ENCODE data around the gene TRIM24. TPM values are rescaled to one million over a fixed set of nuclear protein-coding genes. Genes with fewer than 3 reads are reported as not detected.

The TRIM24 gene
- total and polyA plus RNA-seq, 12 donors = 7.7 to 26.2 (median 18.9) TPM

DNA sequence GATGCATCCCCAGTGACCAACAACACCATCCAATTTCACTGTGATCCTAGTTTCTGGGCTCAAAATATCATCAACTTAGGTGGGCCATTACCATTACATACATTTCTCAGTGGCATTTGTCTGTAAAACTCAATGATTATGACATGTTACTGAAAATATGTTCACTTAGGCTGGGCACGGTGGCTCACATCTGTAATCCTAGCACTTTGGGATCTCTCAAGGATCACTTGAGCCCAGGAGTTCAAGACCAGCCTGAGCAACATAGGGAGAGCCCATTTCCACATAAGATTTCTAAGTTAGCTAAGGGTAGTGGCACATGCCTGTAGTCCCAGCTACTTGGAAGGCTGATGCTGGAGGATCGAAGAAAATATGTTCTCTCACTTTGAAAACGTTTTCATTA, 91.0 kb downstream of the TRIM24 start:
- WGBS, 2 donors = 94 to 96% methylated on average over 3 of the region's 3 CpGs
- H3K4me3 ChIP-seq = no peak overlapping the region
- H3K27ac ChIP-seq = no peak overlapping the region
- intact Hi-C loops (cut with DNase I) = no loop called here
- no peaks in the 10 kb centered on the region for H3K27me3 ChIP-seq
- H3K9me3 ChIP-seq = peaks cover 0 to 33% (median 12%) of the 10 kb centered on the region in 11 donors
- peaks cover 0 to 11% (median 0%) of the 10 kb centered on the region in 9 donors for H3K4me1 ChIP-seq
- peaks cover 0 to 88% (median 55%) of the 10 kb centered on the region in 9 donors for H3K36me3 ChIP-seq
- ATAC-seq = no peak
- no peak for DNase-seq
- TF ChIP-seq, protein P1, sequence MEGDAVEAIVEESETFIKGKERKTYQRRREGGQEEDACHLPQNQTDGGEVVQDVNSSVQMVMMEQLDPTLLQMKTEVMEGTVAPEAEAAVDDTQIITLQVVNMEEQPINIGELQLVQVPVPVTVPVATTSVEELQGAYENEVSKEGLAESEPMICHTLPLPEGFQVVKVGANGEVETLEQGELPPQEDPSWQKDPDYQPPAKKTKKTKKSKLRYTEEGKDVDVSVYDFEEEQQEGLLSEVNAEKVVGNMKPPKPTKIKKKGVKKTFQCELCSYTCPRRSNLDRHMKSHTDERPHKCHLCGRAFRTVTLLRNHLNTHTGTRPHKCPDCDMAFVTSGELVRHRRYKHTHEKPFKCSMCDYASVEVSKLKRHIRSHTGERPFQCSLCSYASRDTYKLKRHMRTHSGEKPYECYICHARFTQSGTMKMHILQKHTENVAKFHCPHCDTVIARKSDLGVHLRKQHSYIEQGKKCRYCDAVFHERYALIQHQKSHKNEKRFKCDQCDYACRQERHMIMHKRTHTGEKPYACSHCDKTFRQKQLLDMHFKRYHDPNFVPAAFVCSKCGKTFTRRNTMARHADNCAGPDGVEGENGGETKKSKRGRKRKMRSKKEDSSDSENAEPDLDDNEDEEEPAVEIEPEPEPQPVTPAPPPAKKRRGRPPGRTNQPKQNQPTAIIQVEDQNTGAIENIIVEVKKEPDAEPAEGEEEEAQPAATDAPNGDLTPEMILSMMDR (IDR thresholded peaks at IDR 0.05) = no peak

DNA sequence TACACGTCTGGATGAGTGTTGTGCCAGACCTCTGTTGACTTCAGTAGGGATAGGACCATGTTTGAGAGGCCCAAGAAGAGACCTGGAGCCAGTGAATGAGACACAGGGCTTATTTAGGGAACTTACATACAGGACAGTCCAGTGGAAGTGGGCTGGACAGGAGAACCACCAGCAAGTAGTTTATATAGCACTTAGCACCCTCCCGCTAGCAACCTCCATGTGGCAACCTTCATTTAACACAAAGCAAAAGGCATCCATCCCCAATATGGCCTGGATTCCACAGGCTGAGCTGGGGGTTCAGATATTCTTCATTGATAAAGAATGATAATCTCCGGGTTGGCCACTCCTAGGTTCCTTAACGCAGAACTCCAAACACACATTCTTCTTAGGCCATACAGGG, 93.7 kb downstream of the TRIM24 start:
- H3K36me3 ChIP-seq = peaks cover 0 to 88% (median 72%) of the 10 kb centered on the region in 9 donors
- WGBS, 2 donors = 90 to 93% methylated on average over 4 of the region's 4 CpGs
- TF ChIP-seq, protein P1 (IDR thresholded peaks at IDR 0.05) = no peak
- H3K4me1 ChIP-seq = peaks cover 0 to 10% (median 0%) of the 10 kb centered on the region in 9 donors
- peaks cover 0 to 60% (median 38%) of the 10 kb centered on the region in 11 donors for H3K9me3 ChIP-seq
- intact Hi-C loops (cut with DNase I) = no loop called here
- no peaks in the 10 kb centered on the region for H3K27me3 ChIP-seq
- DNase-seq (no peak), ATAC-seq (no peak)
- no peak overlapping the region for H3K4me3 ChIP-seq
- H3K27ac ChIP-seq = no peak overlapping the region

DNA sequence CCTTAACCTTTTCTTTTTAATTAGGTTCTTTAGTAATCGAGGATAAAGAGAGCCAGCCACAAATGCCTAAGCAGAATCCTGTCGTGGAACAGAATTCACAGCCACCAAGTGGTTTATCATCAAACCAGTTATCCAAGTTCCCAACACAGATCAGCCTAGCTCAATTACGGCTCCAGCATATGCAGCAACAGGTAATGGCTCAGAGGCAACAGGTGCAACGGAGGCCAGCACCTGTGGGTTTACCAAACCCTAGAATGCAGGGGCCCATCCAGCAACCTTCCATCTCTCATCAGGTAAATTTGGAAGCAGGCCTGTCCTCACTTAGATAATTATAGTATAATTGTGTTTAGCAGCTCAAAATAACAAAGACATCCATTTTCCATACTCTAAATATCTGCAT, 94.6 kb downstream of the TRIM24 start:
- Histone ChIP-seq H3K36me3 (peaks cover 0 to 96% (median 74%) of the 10 kb centered on the region in 9 donors), H3K27ac (no peak overlapping the region), H3K4me1 (peaks cover 0 to 3% (median 0%) of the 10 kb centered on the region in 9 donors), H3K27me3 (no peaks in the 10 kb centered on the region), H3K9me3 (peaks cover 0 to 68% (median 38%) of the 10 kb centered on the region in 11 donors), H3K4me3 (no peak overlapping the region)
- intact Hi-C loops (cut with DNase I) = no loop called here
- TF ChIP-seq, protein P1 (IDR thresholded peaks at IDR 0.05) = no peak
- ATAC-seq (no peak), DNase-seq (no peak)
- 98 to 99% methylated on average over 4 of the region's 4 CpGs for WGBS, 2 donors

DNA sequence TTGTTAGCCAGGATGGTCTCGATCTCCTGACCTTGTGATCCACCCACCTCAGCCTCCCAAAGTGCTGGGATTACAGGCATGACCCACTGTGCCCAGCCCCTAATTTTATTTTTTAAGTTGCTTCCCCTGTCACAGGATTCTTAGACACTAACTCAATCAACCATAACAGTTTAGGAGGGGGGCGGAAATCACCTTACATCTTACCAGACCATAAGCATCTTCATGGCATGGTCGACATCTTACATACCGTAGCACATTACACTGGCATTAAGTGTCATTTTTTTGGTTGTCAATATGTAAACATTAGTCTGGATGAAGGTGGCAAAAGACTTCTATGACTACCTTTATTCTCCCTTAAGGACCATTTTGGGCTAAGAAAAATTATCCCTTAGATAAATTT, 95.6 kb downstream of the TRIM24 start:
- 97 to 98% methylated on average over 4 of the region's 4 CpGs for WGBS, 2 donors
- H3K27me3 ChIP-seq = no peaks in the 10 kb centered on the region
- H3K27ac ChIP-seq = no peak overlapping the region
- TF ChIP-seq, protein P1 (IDR thresholded peaks at IDR 0.05) = no peak
- intact Hi-C loops (cut with DNase I) = no loop called here
- DNase-seq (no peak), ATAC-seq (no peak)
- H3K36me3 ChIP-seq = peaks cover 0 to 100% (median 84%) of the 10 kb centered on the region in 9 donors
- H3K9me3 ChIP-seq = peaks cover 0 to 76% (median 38%) of the 10 kb centered on the region in 11 donors
- no peak overlapping the region for H3K4me3 ChIP-seq
- H3K4me1 ChIP-seq = no peaks in the 10 kb centered on the region

Data from heart right ventricle (tissue), 16 donors.